ENCODE measurements around the gene EEPD1.

DNA sequence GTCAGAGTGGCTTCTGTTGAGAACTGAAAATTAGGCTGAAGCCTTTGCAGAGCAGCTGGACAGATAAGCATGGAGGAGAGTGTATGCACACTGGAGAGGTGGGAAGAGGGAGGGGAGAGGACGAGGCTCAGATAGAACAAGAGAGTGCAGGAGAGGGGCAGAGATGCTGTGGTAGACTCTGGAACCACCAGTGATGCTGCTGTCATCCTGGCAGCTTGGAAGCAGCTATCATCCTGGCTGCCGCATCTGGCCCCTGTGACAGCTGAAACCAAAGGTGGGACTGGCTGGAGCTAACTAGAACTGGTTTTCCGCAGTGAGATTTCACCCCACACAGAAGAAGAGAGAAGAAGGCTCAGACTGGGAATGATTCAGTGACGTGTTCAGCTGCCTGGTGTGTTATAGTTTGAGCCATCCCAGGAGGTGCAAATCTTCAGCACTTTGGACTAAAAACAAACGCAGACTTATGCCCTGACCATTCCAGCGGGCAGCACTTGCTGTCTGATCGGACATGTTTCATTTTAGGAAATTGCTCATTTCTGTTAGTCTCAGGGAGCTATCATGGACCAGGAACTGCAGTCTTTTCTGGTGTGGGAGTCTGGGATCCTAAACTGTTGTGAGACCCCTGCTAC lies 38.4 kb downstream of the EEPD1 start:
- TF ChIP-seq, protein P1, sequence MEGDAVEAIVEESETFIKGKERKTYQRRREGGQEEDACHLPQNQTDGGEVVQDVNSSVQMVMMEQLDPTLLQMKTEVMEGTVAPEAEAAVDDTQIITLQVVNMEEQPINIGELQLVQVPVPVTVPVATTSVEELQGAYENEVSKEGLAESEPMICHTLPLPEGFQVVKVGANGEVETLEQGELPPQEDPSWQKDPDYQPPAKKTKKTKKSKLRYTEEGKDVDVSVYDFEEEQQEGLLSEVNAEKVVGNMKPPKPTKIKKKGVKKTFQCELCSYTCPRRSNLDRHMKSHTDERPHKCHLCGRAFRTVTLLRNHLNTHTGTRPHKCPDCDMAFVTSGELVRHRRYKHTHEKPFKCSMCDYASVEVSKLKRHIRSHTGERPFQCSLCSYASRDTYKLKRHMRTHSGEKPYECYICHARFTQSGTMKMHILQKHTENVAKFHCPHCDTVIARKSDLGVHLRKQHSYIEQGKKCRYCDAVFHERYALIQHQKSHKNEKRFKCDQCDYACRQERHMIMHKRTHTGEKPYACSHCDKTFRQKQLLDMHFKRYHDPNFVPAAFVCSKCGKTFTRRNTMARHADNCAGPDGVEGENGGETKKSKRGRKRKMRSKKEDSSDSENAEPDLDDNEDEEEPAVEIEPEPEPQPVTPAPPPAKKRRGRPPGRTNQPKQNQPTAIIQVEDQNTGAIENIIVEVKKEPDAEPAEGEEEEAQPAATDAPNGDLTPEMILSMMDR (IDR thresholded peaks at IDR 0.05; ENCODE audit: insufficient read depth, low read depth, low read length), result no peak
- no peak for TF ChIP-seq EZH2 (IDR thresholded peaks at IDR 0.05; ENCODE audit: insufficient read depth, low read length)

Data from astrocyte (in vitro differentiated cells and primary cell).